ENCODE results near the gene MGAT5. TPM values are rescaled to one million over a fixed set of nuclear protein-coding genes. Genes with fewer than 3 reads are reported as not detected.

Gene MGAT5
- total RNA-seq, 1 experiment from 2014 or later: 52.4 TPM

- ATAC-seq (no peak), DNase-seq (ENCODE audit: low spot score) (no peak)
- TF ChIP-seq FOXP4 (CRISPR knock-in tag; IDR thresholded peaks at IDR 0.05) (no peak), TCF7 (CRISPR knock-in tag; IDR thresholded peaks at IDR 0.05; ENCODE audit: low read depth) (no peak), RORB (CRISPR knock-in tag; IDR thresholded peaks at IDR 0.05) (no peak), ZNF671 (CRISPR knock-in tag; IDR thresholded peaks at IDR 0.05) (no peak), ZNF317 (CRISPR knock-in tag; IDR thresholded peaks at IDR 0.05; ENCODE audit: borderline replicate concordance, low read depth) (no peak), SOX15 (CRISPR knock-in tag; IDR thresholded peaks at IDR 0.05) (no peak), ATF1 (CRISPR knock-in tag; IDR thresholded peaks at IDR 0.05) (no peak), PRDM15 (CRISPR knock-in tag; IDR thresholded peaks at IDR 0.05) (no peak), RELA (CRISPR knock-in tag; IDR thresholded peaks at IDR 0.05; ENCODE audit: borderline replicate concordance) (no peak)
- Mint-ChIP-seq H3K4me1 (peaks cover 16% of the 10 kb centered on the region), H3K36me3 (0 out of 2 replicates have a peak, but pooled peaks cover 3% of the 10 kb centered on the region), H3K27me3 (ENCODE audit: low read depth) (peaks cover 16% of the 10 kb centered on the region), H3K9me3 (no peaks in the 10 kb centered on the region), H3K4me3 (no peak overlapping the region), H3K27ac (no peak overlapping the region)
- POLR2A ChIA-PET: no interaction called here
- CTCF ChIA-PET: interaction anchor here (1.0 kb wide), 1 partner anchor 171 kb away, joined by 4 read pairs; no protein-coding TSS in a partner anchor
Measured at GRCh38 chr2:134280231-134280630, 26.4 kb downstream of the MGAT5 start.

- DNase-seq (ENCODE audit: low spot score) (no peak), ATAC-seq (no peak)
- H3K27ac Mint-ChIP-seq: no peak overlapping the region
- no peaks in the 10 kb centered on the region for H3K9me3 Mint-ChIP-seq
- CTCF ChIA-PET: no interaction called here
- peaks cover 16% of the 10 kb centered on the region for H3K27me3 Mint-ChIP-seq (ENCODE audit: low read depth)
- no peak overlapping the region for H3K4me3 Mint-ChIP-seq
- POLR2A ChIA-PET: no interaction called here
- 0 out of 2 replicates have a peak, but pooled peaks cover 3% of the 10 kb centered on the region for H3K36me3 Mint-ChIP-seq
- peaks cover 14% of the 10 kb centered on the region for H3K4me1 Mint-ChIP-seq
- TF ChIP-seq ATF1 (CRISPR knock-in tag; IDR thresholded peaks at IDR 0.05) (no peak), TEAD4 (CRISPR knock-in tag; IDR thresholded peaks at IDR 0.05) (no peak), NR2C2 (CRISPR knock-in tag; IDR thresholded peaks at IDR 0.05) (no peak), ELF4 (CRISPR knock-in tag; IDR thresholded peaks at IDR 0.05; ENCODE audit: low read depth) (no peak), AR (CRISPR knock-in tag; IDR thresholded peaks at IDR 0.05) (no peak), TEAD1 (CRISPR knock-in tag; IDR thresholded peaks at IDR 0.05) (no peak), ZNF263 (CRISPR knock-in tag; IDR thresholded peaks at IDR 0.05; ENCODE audit: low read depth) (no peak), ESRRA (CRISPR knock-in tag; IDR thresholded peaks at IDR 0.05; ENCODE audit: borderline replicate concordance) (no peak), USF1 (CRISPR knock-in tag; IDR thresholded peaks at IDR 0.05) (no peak), ZNF396 (CRISPR knock-in tag; IDR thresholded peaks at IDR 0.05; ENCODE audit: borderline replicate concordance) (no peak), ZNF121 (CRISPR knock-in tag; IDR thresholded peaks at IDR 0.05) (no peak), ZNF317 (CRISPR knock-in tag; IDR thresholded peaks at IDR 0.05; ENCODE audit: borderline replicate concordance, low read depth) (no peak), GRHL2 (CRISPR knock-in tag; IDR thresholded peaks at IDR 0.05; ENCODE audit: insufficient replicate concordance, severe bottlenecking) (no peak), SMAD4 (CRISPR knock-in tag; IDR thresholded peaks at IDR 0.05) (no peak), OVOL2 (CRISPR knock-in tag; IDR thresholded peaks at IDR 0.05; ENCODE audit: borderline replicate concordance) (no peak), ARID4B (CRISPR knock-in tag; IDR thresholded peaks at IDR 0.05; ENCODE audit: borderline replicate concordance) (no peak)
Measured at GRCh38 chr2:134280726-134281125, 26.9 kb downstream of the MGAT5 start.
